ENCODE measurements around the gene TMEM272.

GRCh38 chr13:51869916-51870315, 24.9 kb upstream of the TMEM272 start:
- TF ChIP-seq HMG20B (CRISPR knock-in tag; conservative IDR thresholded peaks at IDR 0.05) (no peak), EP300 (IDR thresholded peaks at IDR 0.05; ENCODE audit: low read depth in 2 of 2, low read length in 2 of 2) (no peak), EP300 (CRISPR knock-in tag; IDR thresholded peaks at IDR 0.05; ENCODE audit: borderline replicate concordance) (no peak), ZNF24 (IDR thresholded peaks at IDR 0.05) (no peak), CHD4 (IDR thresholded peaks at IDR 0.05; ENCODE audit: borderline replicate concordance, low read length) (no peak), KAT2B (IDR thresholded peaks at IDR 0.05; ENCODE audit: borderline replicate concordance, low read depth, low read length) (no peak), PRDM10 (CRISPR knock-in tag; IDR thresholded peaks at IDR 0.05; ENCODE audit: low read depth) (no peak), POLR2AphosphoS2 (IDR thresholded peaks at IDR 0.05; ENCODE audit: low read depth, low read length) (no peak), TARDBP (CRISPR knock-in tag; IDR thresholded peaks at IDR 0.05) (no peak), TCF12 (IDR thresholded peaks at IDR 0.05) (no peak), TCF12 (CRISPR knock-in tag; IDR thresholded peaks at IDR 0.05) (no peak), ZFP82 (CRISPR knock-in tag; IDR thresholded peaks at IDR 0.05; ENCODE audit: borderline replicate concordance) (no peak), ZBTB39 (CRISPR knock-in tag; IDR thresholded peaks at IDR 0.05) (no peak), TAF15 (IDR thresholded peaks at IDR 0.05; ENCODE audit: low read depth, low read length, poor library complexity, severe bottlenecking) (no peak), MTA1 (CRISPR knock-in tag; IDR thresholded peaks at IDR 0.05; ENCODE audit: borderline replicate concordance) (no peak), ARNT2 (CRISPR knock-in tag; IDR thresholded peaks at IDR 0.05; ENCODE audit: low read depth) (no peak)

Data from HepG2 (cell line).